Erythroblast (primary cell): ENCODE measurements around the gene SLU7.

Source experiments
- GATA1 ChIP-seq: IDR thresholded peaks from 2 replicates; pipeline ENCODE4 v1.6.1; 2011; ENCODE audit warnings: low read depth, mild to moderate bottlenecking, control low read depth, low read length, moderate library complexity
- POLR2A ChIP-seq: IDR thresholded peaks from 2 replicates; pipeline ENCODE4 v1.6.1; 2011; ENCODE audit warnings: mild to moderate bottlenecking, low read length

DNA sequence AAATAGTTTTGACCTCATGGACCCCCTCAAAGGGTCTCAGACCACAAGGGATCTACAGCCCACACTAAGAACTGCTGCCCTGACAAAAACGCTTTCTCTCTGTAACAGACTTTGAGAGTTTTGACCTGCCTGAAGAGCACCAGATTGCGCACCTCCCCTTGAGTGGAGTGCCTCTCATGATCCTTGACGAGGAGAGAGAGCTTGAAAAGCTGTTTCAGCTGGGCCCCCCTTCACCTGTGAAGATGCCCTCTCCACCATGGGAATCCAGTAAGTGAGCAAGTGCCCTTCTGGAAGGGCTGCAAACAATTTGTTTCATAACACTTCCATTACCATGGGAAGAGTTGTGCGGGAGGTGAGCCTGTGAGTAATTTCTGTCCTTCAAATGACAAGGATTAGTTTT lies 8.7 kb upstream of the SLU7 start:
- no peak for TF ChIP-seq POLR2A
- TF ChIP-seq GATA1: no peak
